IMR-90 (cell line): Measurements from ENCODE around the gene C10orf105. TPM values are rescaled to one million over a fixed set of nuclear protein-coding genes. Genes with fewer than 3 reads are reported as not detected.

Experiments
- ATAC-seq: fragments of 200-7000 bp; cut with Tn5 transposase; 2 replicates; pipeline ENCODE4 v1.9.1; 2020; ENCODE audit warnings: low read depth, mild to moderate bottlenecking, moderate library complexity
- BruUV-seq: library from RNA; stranded (reverse); fragments of 400-500 nt; replicated peaks from 2 replicates; lab custom pipeline; 2021; lab: Mats Ljungman, UMichigan
- CTCF ChIA-PET: fragments of 300-600 bp; formaldehyde crosslinking; extraction: SDS; loops from one replicate; lab custom pipeline; 2021; ENCODE audit warnings: antibody characterized with exemption; lab: Yijun Ruan, JAX
- POLR2A ChIA-PET: fragments of 300-600 bp; sonication (Branson Sonifier 250); formaldehyde crosslinking; loops from one replicate; lab custom pipeline; 2022; ENCODE audit warnings: antibody characterized with exemption; ENCODE audit not compliant: unreplicated experiment; lab: Charles Lee
- DNase-seq: peaks from one replicate; pipeline ENCODE4 v3.0.0; 2013
- H2AFZ ChIP-seq: replicated peaks from 2 replicates; pipeline ENCODE3; 2013; ENCODE audit warnings: low read length, mild to moderate bottlenecking; ENCODE audit not compliant: poor library complexity
- H2AK5ac ChIP-seq: 2 replicates; pipeline ENCODE4 v1.6.1; 2013; ENCODE audit warnings: low read depth, low read length, inconsistent platforms
- H2AK9ac ChIP-seq: replicated peaks from 2 replicates; pipeline ENCODE3; 2013; ENCODE audit warnings: mild to moderate bottlenecking, low read depth, low read length, moderate library complexity; ENCODE audit not compliant: poor library complexity
- H2BK120ac ChIP-seq: 2 replicates; pipeline ENCODE4 v1.6.1; 2013; ENCODE audit warnings: low read depth, low read length, inconsistent platforms
- H2BK15ac ChIP-seq: 3 replicates; pipeline ENCODE4 v1.6.1; 2013; ENCODE audit warnings: low read depth, low read length, inconsistent platforms
- H2BK20ac ChIP-seq: 2 replicates; pipeline ENCODE4 v1.6.1; 2013; ENCODE audit warnings: low read depth, mild to moderate bottlenecking, inconsistent platforms, low read length, moderate library complexity
- H2BK5ac ChIP-seq: 2 replicates; pipeline ENCODE4 v1.6.1; 2013; ENCODE audit warnings: mild to moderate bottlenecking, low read depth, low read length, inconsistent platforms; ENCODE audit not compliant: poor library complexity, severe bottlenecking
- H3K14ac ChIP-seq: replicated peaks from 2 replicates; pipeline ENCODE4 v1.6.1; 2013; ENCODE audit warnings: low read depth, low read length, inconsistent platforms
- H3K18ac ChIP-seq: 2 replicates; pipeline ENCODE4 v1.6.1; 2013; ENCODE audit warnings: low read depth, low read length, control low read depth
- H3K23ac ChIP-seq: 2 replicates; pipeline ENCODE4 v1.6.1; 2013; ENCODE audit warnings: low read depth, low read length, inconsistent platforms
- H3K27ac ChIP-seq: 2 replicates; pipeline ENCODE4 v1.5.1; 2013; ENCODE audit warnings: mild to moderate bottlenecking, control low read depth, low read length; ENCODE audit not compliant: insufficient read depth
- H3K27me3 ChIP-seq: 2 replicates; pipeline ENCODE4 v1.6.1; 2013; ENCODE audit warnings: low read length; ENCODE audit not compliant: control insufficient read depth, insufficient read depth
- H3K36me3 ChIP-seq: 2 replicates; pipeline ENCODE4 v1.6.1; 2013; ENCODE audit warnings: low read length, mixed read lengths; ENCODE audit not compliant: control insufficient read depth, insufficient read depth
- H3K4ac ChIP-seq: 2 replicates; pipeline ENCODE4 v1.6.1; 2013; ENCODE audit warnings: low read depth, low read length, inconsistent platforms
- H3K4me1 ChIP-seq: 2 replicates; pipeline ENCODE4 v1.6.1; 2013; ENCODE audit warnings: low read length, mixed read lengths; ENCODE audit not compliant: control insufficient read depth, insufficient read depth
- H3K4me2 ChIP-seq: 2 replicates; pipeline ENCODE4 v1.6.1; 2013; ENCODE audit warnings: low read depth, mild to moderate bottlenecking, control low read depth, low read length, moderate library complexity
- H3K4me3 ChIP-seq: 2 replicates; pipeline ENCODE4 v1.5.1; 2013; ENCODE audit warnings: low read depth, mild to moderate bottlenecking, control low read depth, low read length, moderate library complexity; ENCODE audit not compliant: insufficient read depth
- H3K56ac ChIP-seq: 2 replicates; pipeline ENCODE4 v1.6.1; 2013; ENCODE audit warnings: low read length, inconsistent platforms; ENCODE audit not compliant: insufficient read depth; ENCODE audit errors: extremely low read depth
- H3K79me1 ChIP-seq, 2 experiments: 2 replicates each; pipeline ENCODE4 v1.6.1; 2013; ENCODE audit warnings: low read length in 2 of 2, inconsistent platforms in 1 of 2, low read depth in 1 of 2
- H3K9ac ChIP-seq: 2 replicates; pipeline ENCODE4 v1.6.1; 2013; ENCODE audit warnings: low read depth, low read length, control low read depth
- H3K9me1 ChIP-seq: 2 replicates; pipeline ENCODE4 v1.6.1; 2013; ENCODE audit warnings: low read length, inconsistent platforms; ENCODE audit not compliant: insufficient read depth
- H3K9me3 ChIP-seq: 2 replicates; pipeline ENCODE4 v1.6.1; 2013; ENCODE audit warnings: low read length; ENCODE audit not compliant: control insufficient read depth, insufficient read depth
- H4K20me1 ChIP-seq: 2 replicates; pipeline ENCODE4 v1.6.1; 2013; ENCODE audit warnings: low read length, inconsistent platforms; ENCODE audit not compliant: insufficient read depth
- H4K5ac ChIP-seq: 2 replicates; pipeline ENCODE4 v1.6.1; 2013; ENCODE audit warnings: mild to moderate bottlenecking, low read depth, low read length, control low read depth
- H4K8ac ChIP-seq, 2 experiments: 2 replicates each; pipeline ENCODE4 v1.6.1; 2013; ENCODE audit warnings: low read depth in 2 of 2, low read length in 2 of 2, control low read depth in 1 of 2, inconsistent platforms in 1 of 2
- H4K91ac ChIP-seq: 2 replicates; pipeline ENCODE4 v1.6.1; 2013; ENCODE audit warnings: low read depth, low read length, inconsistent platforms; ENCODE audit not compliant: insufficient read depth
- RAD21 ChIP-seq: IDR thresholded peaks from 2 replicates; pipeline ENCODE4 v1.6.1; 2012; ENCODE audit warnings: low read length, improper control_type of control experiment
- WGBS, 2 experiments: methylation state at CpG; one replicate each; pipeline versions ENCODE4 v1.1.5 to v1.1.7; 2013; ENCODE audit warnings: missing lambda C conversion rate in 2 of 2; ENCODE audit not compliant: insufficient read length in 1 of 2; ENCODE audit errors: extremely low coverage in 2 of 2; 5-methylcytosine and 5-hydroxymethylcytosine counted together
- dilution Hi-C: fragments of 300-500 bp; cut with HindIII; formaldehyde crosslinking; loops from one replicate; pipeline ENCODE4 v1.14.3; 2018; ENCODE audit warnings: low sequenced_read_pairs; ENCODE audit not compliant: unreplicated experiment
- in situ Hi-C: fragments of 300-500 bp; cut with MboI; formaldehyde crosslinking; loops from 3 replicates; pipeline ENCODE4 v1.14.3; 2019; ENCODE audit warnings: low sequenced_read_pairs, inconsistent platforms, mixed read lengths
- intact Hi-C: fragments of 100-400 bp; cut with micrococcal nuclease; formaldehyde crosslinking; loops from 2 replicates; pipeline ENCODE4 v1.10.0; 2022
- polyA plus RNA-seq, 3 experiments: library from polyadenylated mRNA; depleted of rRNA; stranded (reverse); fragments of >200 nt; gene quantifications; 2 replicates each; pipeline ENCODE4 v1.2.3, GENCODE V29; 2012; ENCODE audit warnings: low replicate concordance in 1 of 3
- total RNA-seq: library from RNA; depleted of rRNA; stranded (reverse); fragments of >200 nt; gene quantifications from 2 replicates; pipeline ENCODE4 v1.2.3, GENCODE V29; 2012

C10orf105 gene
- total and polyA plus RNA-seq, 2 of the 4 experiments (the other 2 are of a cell fraction), result under 0.01 TPM; not detected in 1

DNA sequence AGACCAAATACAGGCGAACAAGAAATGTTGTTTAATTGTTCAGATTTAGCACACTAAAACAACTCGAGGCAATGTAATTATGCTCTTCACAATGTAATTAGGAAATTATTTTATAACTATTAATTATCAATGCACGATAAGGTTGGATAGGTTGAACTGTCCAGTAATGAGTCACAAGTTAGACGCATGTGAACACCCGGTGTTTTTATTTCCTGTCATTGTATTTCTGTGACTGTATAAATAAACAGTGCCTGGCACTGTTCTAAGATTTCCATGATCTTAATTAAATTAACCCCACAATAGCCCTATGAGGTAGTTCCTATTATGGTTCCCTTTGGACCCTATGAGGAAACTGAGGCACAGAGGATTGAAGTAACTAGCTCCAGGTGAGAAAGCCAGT is 26.2 kb downstream of the C10orf105 start:
- Histone ChIP-seq H3K4me2 (no peak overlapping the region), H4K5ac (no peak overlapping the region), H3K79me1 (no peaks in the 10 kb centered on the region), H3K9ac (no peak overlapping the region), H3K18ac (no peak overlapping the region), H3K23ac (no peak overlapping the region), H2AK5ac (no peak overlapping the region), H3K27me3 (peaks cover 11% of the 10 kb centered on the region; the same call in 1 of the 2 replicates), H4K20me1 (no peaks in the 10 kb centered on the region), H3K4me3 (no peak overlapping the region), H3K4ac (no peak overlapping the region), H2BK5ac (no peak overlapping the region), H3K9me3 (no peaks in the 10 kb centered on the region), H2AK9ac (no peak overlapping the region), H2BK120ac (no peak overlapping the region), H3K9me1 (no peaks in the 10 kb centered on the region), H4K91ac (no peak overlapping the region), H3K4me1 (no peaks in the 10 kb centered on the region), H2BK20ac (no peak overlapping the region), H3K14ac (no peak overlapping the region), H3K27ac (no peak overlapping the region), H3K36me3 (no peaks in the 10 kb centered on the region), H2AFZ (no peak overlapping the region), H4K8ac (no peak overlapping the region), H2BK15ac (no peak overlapping the region), H3K56ac (no peak overlapping the region)
- no TSS peak for BruUV-seq
- WGBS, 2 experiments, result no CpG with 5 or more reads among the region's 5 CpGs
- intact Hi-C loops, result no loop called here
- ChIA-PET CTCF (interaction anchor here (0.8 kb wide), 1 partner anchor 15 kb away, joined by 3 read pairs; no protein-coding TSS in a partner anchor), POLR2A (no interaction called here)
- dilution Hi-C loops, result no loop called here
- DNase-seq (no peak), ATAC-seq (no peak)
- no peak for TF ChIP-seq RAD21
- in situ Hi-C loops, result no loop called here
